Endothelial cell (in vitro differentiated cells): Measurements from ENCODE around the gene ESPNL. TPM values are rescaled to one million over a fixed set of nuclear protein-coding genes. Genes with fewer than 3 reads are reported as not detected.

Experiments
- DNase-seq: peaks from one replicate; pipeline ENCODE4 v3.0.0; 2021; ENCODE audit warnings: low spot score
- H3K27ac Mint-ChIP-seq: one replicate; pipeline ENCODE4 v1.8.0; 2021; ENCODE audit warnings: mixed read lengths, inconsistent platforms; ENCODE audit not compliant: unreplicated experiment
- H3K27me3 Mint-ChIP-seq: one replicate; pipeline ENCODE4 v1.8.0; 2021; ENCODE audit warnings: mild to moderate bottlenecking, moderate library complexity, mixed read lengths, inconsistent platforms; ENCODE audit not compliant: unreplicated experiment
- H3K36me3 Mint-ChIP-seq: one replicate; pipeline ENCODE4 v1.8.0; 2021; ENCODE audit warnings: mild to moderate bottlenecking, low read depth, mixed read lengths, inconsistent platforms; ENCODE audit not compliant: unreplicated experiment
- H3K4me1 Mint-ChIP-seq: one replicate; pipeline ENCODE4 v1.8.0; 2021; ENCODE audit warnings: mild to moderate bottlenecking, mixed read lengths, inconsistent platforms; ENCODE audit not compliant: unreplicated experiment
- H3K4me3 Mint-ChIP-seq: one replicate; pipeline ENCODE4 v1.8.0; 2021; ENCODE audit warnings: mild to moderate bottlenecking, mixed read lengths, inconsistent platforms; ENCODE audit not compliant: unreplicated experiment
- H3K9me3 Mint-ChIP-seq: one replicate; pipeline ENCODE4 v1.8.0; 2021; ENCODE audit warnings: mixed read lengths, inconsistent platforms; ENCODE audit not compliant: unreplicated experiment
- CTCF ChIP-seq: fragments of 200-600 bp; sonication (generic); IDR thresholded peaks from one replicate; pipeline ENCODE4 v1.5.0; 2021; ENCODE audit warnings: antibody characterized with exemption; ENCODE audit not compliant: unreplicated experiment
- total RNA-seq: library from RNA; stranded (reverse); fragmentation: NEBNext Ultra II Directional; extraction: Animal tissue kit (Norgen Biotek cat#: 25700); gene quantifications from one replicate; pipeline ENCODE4 v1.2.1, GENCODE V29; 2021; ENCODE audit not compliant: unreplicated experiment

Gene ESPNL
- total RNA-seq, 1 donor from 2014 or later: 0.82 TPM

- DNase-seq: no peak
- Mint-ChIP-seq H3K9me3 (no peaks in the 10 kb centered on the region), H3K4me1 (no peaks in the 10 kb centered on the region), H3K27me3 (peaks cover 9% of the 10 kb centered on the region), H3K36me3 (no peaks in the 10 kb centered on the region), H3K4me3 (no peak overlapping the region), H3K27ac (no peak overlapping the region)
- TF ChIP-seq CTCF: no peak
Measured at GRCh38 chr2:238163481-238164198, 63.5 kb downstream of the ESPNL start.

DNA sequence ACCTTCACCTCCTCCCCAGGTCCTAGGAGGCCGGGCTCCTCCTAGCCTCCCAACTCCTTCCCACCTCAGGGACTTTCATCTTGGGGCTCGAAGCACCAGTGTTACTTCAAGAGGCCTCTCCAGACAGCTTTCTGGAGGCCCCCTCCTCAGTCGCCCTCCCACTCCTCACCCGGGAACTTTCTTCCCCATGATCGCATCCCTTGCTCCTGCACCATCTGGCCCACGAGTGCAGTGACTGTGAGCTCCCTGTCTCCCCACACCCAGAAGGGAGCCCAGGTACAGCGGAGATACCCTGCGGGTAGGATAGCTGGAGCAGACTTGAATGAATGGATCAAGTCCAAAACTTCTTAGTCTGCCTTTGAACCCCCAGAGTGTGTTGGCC is 64.8 kb downstream of the ESPNL start:
- Mint-ChIP-seq H3K9me3 (no peaks in the 10 kb centered on the region), H3K27ac (no peak overlapping the region), H3K36me3 (no peaks in the 10 kb centered on the region), H3K4me3 (no peak overlapping the region), H3K27me3 (peaks cover 6% of the 10 kb centered on the region), H3K4me1 (no peaks in the 10 kb centered on the region)
- TF ChIP-seq CTCF: no peak
- no peak for DNase-seq

GRCh38 chr2:238165288-238165921 is 65.3 kb downstream of the ESPNL start:
- DNase-seq: no peak
- Mint-ChIP-seq H3K36me3 (no peaks in the 10 kb centered on the region), H3K27me3 (peaks cover 6% of the 10 kb centered on the region), H3K4me3 (no peak overlapping the region), H3K27ac (no peak overlapping the region), H3K9me3 (no peaks in the 10 kb centered on the region), H3K4me1 (no peaks in the 10 kb centered on the region)
- TF ChIP-seq CTCF: no peak

- Mint-ChIP-seq H3K36me3 (no peaks in the 10 kb centered on the region), H3K4me1 (peaks cover 4% of the 10 kb centered on the region), H3K9me3 (no peaks in the 10 kb centered on the region), H3K27me3 (peaks cover 7% of the 10 kb centered on the region), H3K27ac (no peak overlapping the region), H3K4me3 (no peak overlapping the region)
- no peak for TF ChIP-seq CTCF
- no peak for DNase-seq
Measured at GRCh38 chr2:238166391-238167343, 66.5 kb downstream of the ESPNL start.
